Measurements from ENCODE around the gene KLK13. TPM values are rescaled to one million over a fixed set of nuclear protein-coding genes. Genes with fewer than 3 reads are reported as not detected.

Gene KLK13
- total and polyA plus RNA-seq, 2 of the 13 experiments (the other 11 are each of a cell fraction or from before 2014, with no cell fraction given): 0.09 TPM; not detected in 1

DNA sequence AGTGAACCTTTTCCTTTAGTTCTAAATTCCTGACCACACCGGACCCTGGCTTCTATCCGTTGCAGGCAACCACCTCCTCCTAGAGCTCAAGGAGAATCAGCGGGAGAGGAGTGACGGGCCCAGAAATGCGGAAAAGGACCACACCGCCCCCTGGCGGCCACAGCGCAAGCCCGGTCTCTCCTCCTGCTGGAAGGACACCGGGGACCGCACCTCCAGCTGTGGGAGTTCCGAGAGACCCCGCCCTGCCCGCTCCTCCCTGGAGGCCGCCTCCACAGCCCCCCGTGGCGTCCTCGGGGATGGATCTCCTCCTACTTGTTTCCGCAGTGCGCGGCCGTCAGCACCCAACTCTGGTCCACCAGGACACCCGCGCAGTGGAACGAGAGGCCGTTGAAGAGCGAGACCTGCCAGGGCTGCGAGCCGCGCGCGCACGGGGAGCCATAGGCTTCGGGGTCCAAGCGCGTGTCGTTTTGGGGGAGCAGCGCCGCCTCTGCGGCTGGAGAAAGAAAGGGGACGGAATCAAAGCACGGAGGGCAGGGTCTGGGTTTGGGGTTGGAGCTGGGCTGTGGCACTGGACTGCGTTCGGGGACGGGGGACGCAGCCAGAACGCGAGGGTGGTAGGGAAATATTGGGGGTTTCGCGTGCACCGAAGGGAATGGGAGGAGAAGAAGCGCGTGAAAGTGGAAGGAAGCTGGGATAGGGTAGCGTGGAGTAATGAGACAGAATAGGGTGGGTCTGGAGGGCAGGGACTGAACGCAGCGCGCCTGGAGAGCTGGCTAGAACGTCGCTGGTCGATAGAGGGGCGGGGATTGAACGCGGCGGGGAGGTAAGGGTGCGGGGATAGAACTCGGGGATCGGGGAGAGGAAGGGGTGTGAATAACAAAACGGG is 47.9 kb downstream of the KLK13 start:
- CTCF ChIA-PET (ENCODE audit: low intra/inter-chr PET ratio, low total read pairs): interaction anchor here (1.1 to 1.5 kb wide), 4 partner anchors 77 to 88 kb away, joined by 3 to 10 read pairs (median 3); no protein-coding TSS in a partner anchor
- peak overlapping the region in 1 of 3 experiments; percentile 16; a peak in 1 of 6 replicates for H3K4me3 ChIP-seq (replicated peaks in 1 of 3; ENCODE audit: insufficient read depth in 1 of 3, low read depth in 2 of 3, low read length in 3 of 3)
- POLR2A ChIA-PET: no interaction called here
- in situ Hi-C loops (cut with HindIII; ENCODE audit: extremely low pct_ligation_motif_present, low pct_unique_long_range_greater_than_20kb) (loop anchor here (5.0 kb wide), 2 partner anchors 75 to 85 kb away; no protein-coding TSS in a partner anchor), intact Hi-C loops (cut with micrococcal nuclease; ENCODE audit: unreplicated experiment) (loop anchor here (10.0 kb wide), 1 partner anchor 82 kb away; no protein-coding TSS in a partner anchor)
- no peaks in the 10 kb centered on the region for H3K79me2 ChIP-seq (ENCODE audit: insufficient read depth, low read length)
- DNase-seq (ENCODE audit: low spot score): peak; percentile 31
- ATAC-seq: peak; percentile 79
- BruUV-seq (replicated peaks): no TSS peak
- FAIRE-seq: no peak
- no peak overlapping the region for H3K9ac ChIP-seq (ENCODE audit: insufficient read depth, low read depth, low read length)
- no peak overlapping the region for H2AFZ ChIP-seq (ENCODE audit: low read length)
- H3K27me3 ChIP-seq (ENCODE audit: control insufficient read depth in 1 of 2, insufficient read depth in 2 of 2, low read length in 2 of 2): peaks cover 3 to 31% of the 10 kb centered on the region in 2 experiments; a peak in 4 of 5 replicates
- H3K4me2 ChIP-seq (ENCODE audit: low read depth, low read length): no peak overlapping the region
- no peak overlapping the region for H3K27ac ChIP-seq (ENCODE audit: extremely low read length, insufficient read depth, low read length)
- no peaks in the 10 kb centered on the region for H4K20me1 ChIP-seq (ENCODE audit: insufficient read depth, low read length)
- 0 out of 2 replicates have a peak, but pooled peaks cover 4% of the 10 kb centered on the region for H3K4me1 ChIP-seq (ENCODE audit: insufficient read depth, low read length)
- no peaks in the 10 kb centered on the region for H3K36me3 ChIP-seq (replicated peaks in 1 of 2; ENCODE audit: control insufficient read depth in 1 of 2, insufficient read depth in 2 of 2, low read length in 2 of 2)
- 20% methylated on average over 47 of the region's 68 CpGs for WGBS (ENCODE audit: low lambda C conversion rate)
- H3K9me3 ChIP-seq (ENCODE audit: low read length): no peaks in the 10 kb centered on the region
- TF ChIP-seq, protein P1, sequence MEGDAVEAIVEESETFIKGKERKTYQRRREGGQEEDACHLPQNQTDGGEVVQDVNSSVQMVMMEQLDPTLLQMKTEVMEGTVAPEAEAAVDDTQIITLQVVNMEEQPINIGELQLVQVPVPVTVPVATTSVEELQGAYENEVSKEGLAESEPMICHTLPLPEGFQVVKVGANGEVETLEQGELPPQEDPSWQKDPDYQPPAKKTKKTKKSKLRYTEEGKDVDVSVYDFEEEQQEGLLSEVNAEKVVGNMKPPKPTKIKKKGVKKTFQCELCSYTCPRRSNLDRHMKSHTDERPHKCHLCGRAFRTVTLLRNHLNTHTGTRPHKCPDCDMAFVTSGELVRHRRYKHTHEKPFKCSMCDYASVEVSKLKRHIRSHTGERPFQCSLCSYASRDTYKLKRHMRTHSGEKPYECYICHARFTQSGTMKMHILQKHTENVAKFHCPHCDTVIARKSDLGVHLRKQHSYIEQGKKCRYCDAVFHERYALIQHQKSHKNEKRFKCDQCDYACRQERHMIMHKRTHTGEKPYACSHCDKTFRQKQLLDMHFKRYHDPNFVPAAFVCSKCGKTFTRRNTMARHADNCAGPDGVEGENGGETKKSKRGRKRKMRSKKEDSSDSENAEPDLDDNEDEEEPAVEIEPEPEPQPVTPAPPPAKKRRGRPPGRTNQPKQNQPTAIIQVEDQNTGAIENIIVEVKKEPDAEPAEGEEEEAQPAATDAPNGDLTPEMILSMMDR (CRISPR knock-in tag; IDR thresholded peaks at IDR 0.05): peak; percentile 87
- TF ChIP-seq ZNF605 (CRISPR knock-in tag; IDR thresholded peaks at IDR 0.05) (no peak), STAG1 (CRISPR knock-in tag; IDR thresholded peaks at IDR 0.05) (peak; percentile 70), ZIK1 (CRISPR knock-in tag; IDR thresholded peaks at IDR 0.05; ENCODE audit: borderline replicate concordance, low read depth) (no peak), HNRNPLL (IDR thresholded peaks at IDR 0.05; ENCODE audit: low read depth, low read length, poor library complexity, severe bottlenecking) (peak; percentile 34), KDM2A (CRISPR knock-in tag; IDR thresholded peaks at IDR 0.05; ENCODE audit: borderline replicate concordance, low read depth) (peak; percentile 60; the same call in 1 of the 2 replicates), TEAD3 (CRISPR knock-in tag; optimal IDR thresholded peaks at IDR 0.05; ENCODE audit: borderline replicate concordance) (peak; percentile 33), GABPB1 (CRISPR knock-in tag; IDR thresholded peaks at IDR 0.05) (peak; percentile 39; the same call in 1 of the 2 replicates), RAD21 (CRISPR knock-in tag; IDR thresholded peaks at IDR 0.05) (peak; percentile 53; the same call in 1 of the 2 replicates), WIZ (CRISPR knock-in tag; IDR thresholded peaks at IDR 0.05) (no peak)
- TF ChIP-seq, protein P2, sequence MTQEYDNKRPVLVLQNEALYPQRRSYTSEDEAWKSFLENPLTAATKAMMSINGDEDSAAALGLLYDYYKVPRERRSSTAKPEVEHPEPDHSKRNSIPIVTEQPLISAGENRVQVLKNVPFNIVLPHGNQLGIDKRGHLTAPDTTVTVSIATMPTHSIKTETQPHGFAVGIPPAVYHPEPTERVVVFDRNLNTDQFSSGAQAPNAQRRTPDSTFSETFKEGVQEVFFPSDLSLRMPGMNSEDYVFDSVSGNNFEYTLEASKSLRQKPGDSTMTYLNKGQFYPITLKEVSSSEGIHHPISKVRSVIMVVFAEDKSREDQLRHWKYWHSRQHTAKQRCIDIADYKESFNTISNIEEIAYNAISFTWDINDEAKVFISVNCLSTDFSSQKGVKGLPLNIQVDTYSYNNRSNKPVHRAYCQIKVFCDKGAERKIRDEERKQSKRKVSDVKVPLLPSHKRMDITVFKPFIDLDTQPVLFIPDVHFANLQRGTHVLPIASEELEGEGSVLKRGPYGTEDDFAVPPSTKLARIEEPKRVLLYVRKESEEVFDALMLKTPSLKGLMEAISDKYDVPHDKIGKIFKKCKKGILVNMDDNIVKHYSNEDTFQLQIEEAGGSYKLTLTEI (CRISPR knock-in tag; conservative IDR thresholded peaks at IDR 0.05): no peak
- TF ChIP-seq, protein P3, sequence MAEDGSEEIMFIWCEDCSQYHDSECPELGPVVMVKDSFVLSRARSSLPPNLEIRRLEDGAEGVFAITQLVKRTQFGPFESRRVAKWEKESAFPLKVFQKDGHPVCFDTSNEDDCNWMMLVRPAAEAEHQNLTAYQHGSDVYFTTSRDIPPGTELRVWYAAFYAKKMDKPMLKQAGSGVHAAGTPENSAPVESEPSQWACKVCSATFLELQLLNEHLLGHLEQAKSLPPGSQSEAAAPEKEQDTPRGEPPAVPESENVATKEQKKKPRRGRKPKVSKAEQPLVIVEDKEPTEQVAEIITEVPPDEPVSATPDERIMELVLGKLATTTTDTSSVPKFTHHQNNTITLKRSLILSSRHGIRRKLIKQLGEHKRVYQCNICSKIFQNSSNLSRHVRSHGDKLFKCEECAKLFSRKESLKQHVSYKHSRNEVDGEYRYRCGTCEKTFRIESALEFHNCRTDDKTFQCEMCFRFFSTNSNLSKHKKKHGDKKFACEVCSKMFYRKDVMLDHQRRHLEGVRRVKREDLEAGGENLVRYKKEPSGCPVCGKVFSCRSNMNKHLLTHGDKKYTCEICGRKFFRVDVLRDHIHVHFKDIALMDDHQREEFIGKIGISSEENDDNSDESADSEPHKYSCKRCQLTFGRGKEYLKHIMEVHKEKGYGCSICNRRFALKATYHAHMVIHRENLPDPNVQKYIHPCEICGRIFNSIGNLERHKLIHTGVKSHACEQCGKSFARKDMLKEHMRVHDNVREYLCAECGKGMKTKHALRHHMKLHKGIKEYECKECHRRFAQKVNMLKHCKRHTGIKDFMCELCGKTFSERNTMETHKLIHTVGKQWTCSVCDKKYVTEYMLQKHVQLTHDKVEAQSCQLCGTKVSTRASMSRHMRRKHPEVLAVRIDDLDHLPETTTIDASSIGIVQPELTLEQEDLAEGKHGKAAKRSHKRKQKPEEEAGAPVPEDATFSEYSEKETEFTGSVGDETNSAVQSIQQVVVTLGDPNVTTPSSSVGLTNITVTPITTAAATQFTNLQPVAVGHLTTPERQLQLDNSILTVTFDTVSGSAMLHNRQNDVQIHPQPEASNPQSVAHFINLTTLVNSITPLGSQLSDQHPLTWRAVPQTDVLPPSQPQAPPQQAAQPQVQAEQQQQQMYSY (CRISPR knock-in tag; IDR thresholded peaks at IDR 0.05): 0 out of 2 replicates have a peak, but pooled peaks have one; percentile 16
- TF ChIP-seq, protein P4, sequence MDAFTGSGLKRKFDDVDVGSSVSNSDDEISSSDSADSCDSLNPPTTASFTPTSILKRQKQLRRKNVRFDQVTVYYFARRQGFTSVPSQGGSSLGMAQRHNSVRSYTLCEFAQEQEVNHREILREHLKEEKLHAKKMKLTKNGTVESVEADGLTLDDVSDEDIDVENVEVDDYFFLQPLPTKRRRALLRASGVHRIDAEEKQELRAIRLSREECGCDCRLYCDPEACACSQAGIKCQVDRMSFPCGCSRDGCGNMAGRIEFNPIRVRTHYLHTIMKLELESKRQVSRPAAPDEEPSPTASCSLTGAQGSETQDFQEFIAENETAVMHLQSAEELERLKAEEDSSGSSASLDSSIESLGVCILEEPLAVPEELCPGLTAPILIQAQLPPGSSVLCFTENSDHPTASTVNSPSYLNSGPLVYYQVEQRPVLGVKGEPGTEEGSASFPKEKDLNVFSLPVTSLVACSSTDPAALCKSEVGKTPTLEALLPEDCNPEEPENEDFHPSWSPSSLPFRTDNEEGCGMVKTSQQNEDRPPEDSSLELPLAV (CRISPR knock-in tag; conservative IDR thresholded peaks at IDR 0.05; ENCODE audit: low read depth): no peak
